Natural killer cell (primary cell): ENCODE results near the gene DOCK10. TPM values are rescaled to one million over a fixed set of nuclear protein-coding genes. Genes with fewer than 3 reads are reported as not detected.

Source experiments
- ATAC-seq, 3 donors: fragments of 150-1000 bp in 2 of 3; fragments of 200-7000 bp in 1 of 3; cut with Tn5 transposase; 1 replicate in 1 of 3; 2 replicates in 2 of 3; pipeline ENCODE4 v1.10.0; 2021; ENCODE audit warnings: mild to moderate bottlenecking in 2 of 3, moderate library complexity in 2 of 3
- DNase-seq, 2 donors: peaks; one replicate each; pipeline versions ENCODE4 v3.0.0 to v3.0.0-alpha.2; 2013 to 2021; ENCODE audit warnings: mixed read lengths in 1 of 2
- H3K27ac ChIP-seq: one replicate; pipeline ENCODE4 v1.5.1; 2013; ENCODE audit warnings: mild to moderate bottlenecking, low read length
- H3K27me3 ChIP-seq: one replicate; pipeline ENCODE4 v1.6.1; 2013; ENCODE audit warnings: low read length; ENCODE audit not compliant: control insufficient read depth, insufficient read depth
- H3K36me3 ChIP-seq: one replicate; pipeline ENCODE4 v1.6.1; 2013; ENCODE audit warnings: low read length; ENCODE audit not compliant: control insufficient read depth, insufficient read depth
- H3K4me1 ChIP-seq: one replicate; pipeline ENCODE4 v1.6.1; 2013; ENCODE audit warnings: low read length; ENCODE audit not compliant: control insufficient read depth, insufficient read depth
- H3K4me3 ChIP-seq: one replicate; pipeline ENCODE4 v1.5.1; 2013; ENCODE audit warnings: low read length
- H3K9me3 ChIP-seq: one replicate; pipeline ENCODE4 v1.6.1; 2013; ENCODE audit warnings: low read length; ENCODE audit not compliant: control insufficient read depth, insufficient read depth
- H3K27ac Mint-ChIP-seq, 2 donors: one replicate each; pipeline ENCODE4 v1.8.0; 2022; ENCODE audit warnings: mild to moderate bottlenecking in 2 of 2, mixed read lengths in 2 of 2, moderate library complexity in 1 of 2
- H3K27me3 Mint-ChIP-seq, 2 donors: one replicate each; pipeline ENCODE4 v1.8.0; 2022; ENCODE audit warnings: low read depth in 2 of 2, mixed read lengths in 2 of 2
- H3K36me3 Mint-ChIP-seq: one replicate; pipeline ENCODE4 v1.8.0; 2022; ENCODE audit warnings: mixed read lengths
- H3K4me1 Mint-ChIP-seq, 2 donors: one replicate each; pipeline ENCODE4 v1.8.0; 2022; ENCODE audit warnings: mixed read lengths in 2 of 2
- H3K4me3 Mint-ChIP-seq: one replicate; pipeline ENCODE4 v1.8.0; 2022; ENCODE audit warnings: mild to moderate bottlenecking, moderate library complexity, mixed read lengths
- H3K9me3 Mint-ChIP-seq, 2 donors: one replicate each; pipeline ENCODE4 v1.8.0; 2022; ENCODE audit warnings: mixed read lengths in 2 of 2
- WGBS: methylation state at CpG from one replicate; pipeline ENCODE4 v1.1.7; 2013; ENCODE audit warnings: missing lambda C conversion rate; ENCODE audit not compliant: insufficient coverage; 5-methylcytosine and 5-hydroxymethylcytosine counted together
- intact Hi-C: fragments of 100-400 bp; cut with micrococcal nuclease; formaldehyde crosslinking; loops from one replicate; pipeline ENCODE4 v1.14.2; 2022
- total RNA-seq, 4 donors: library from RNA; stranded (reverse); fragments of 120-200 nt in 1 of 4; gene quantifications; one replicate each; pipeline versions ENCODE4 v1.2.3 to v1.2.4, GENCODE V29; 2013 to 2022
- TF ChIP-seq, protein P1 (sequence below): fragments of 200-600 bp; IDR thresholded peaks from one replicate; pipeline ENCODE4 v1.8.0; 2022; ENCODE audit warnings: antibody characterized with exemption

DOCK10 gene
- total RNA-seq, 3 donors from 2014 or later (not counting 1 experiment from before 2014, with no cell fraction given), result 181 to 213 (median 182) TPM

DNA sequence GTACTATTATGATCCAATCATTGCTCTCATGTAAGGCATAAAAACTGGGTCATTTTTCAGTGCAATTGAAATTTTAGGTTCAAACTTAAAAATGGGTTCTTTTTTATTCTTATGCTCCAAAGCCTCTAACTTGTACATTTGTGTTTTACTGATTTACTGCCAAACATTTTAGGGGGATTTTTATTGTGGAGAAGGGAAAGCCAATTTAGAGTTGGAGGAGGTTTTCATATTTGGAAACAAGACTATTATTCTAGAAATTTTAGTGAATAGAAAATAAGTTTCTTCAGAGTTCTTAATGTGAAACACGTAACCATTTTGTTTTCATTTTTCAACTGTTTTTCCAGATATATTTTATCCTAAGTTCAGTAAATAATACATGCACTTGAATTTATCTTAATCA lies 138.6 kb downstream of the DOCK10 start:
- ATAC-seq (no peak), DNase-seq (no peak)
- Mint-ChIP-seq H3K4me3 (no peak overlapping the region), H3K27me3 (no peaks in the 10 kb centered on the region), H3K36me3 (no peaks in the 10 kb centered on the region), H3K27ac (no peak overlapping the region), H3K4me1 (peaks cover 29 to 34% of the 10 kb centered on the region in 2 donors), H3K9me3 (no peaks in the 10 kb centered on the region)
- TF ChIP-seq, protein P1, sequence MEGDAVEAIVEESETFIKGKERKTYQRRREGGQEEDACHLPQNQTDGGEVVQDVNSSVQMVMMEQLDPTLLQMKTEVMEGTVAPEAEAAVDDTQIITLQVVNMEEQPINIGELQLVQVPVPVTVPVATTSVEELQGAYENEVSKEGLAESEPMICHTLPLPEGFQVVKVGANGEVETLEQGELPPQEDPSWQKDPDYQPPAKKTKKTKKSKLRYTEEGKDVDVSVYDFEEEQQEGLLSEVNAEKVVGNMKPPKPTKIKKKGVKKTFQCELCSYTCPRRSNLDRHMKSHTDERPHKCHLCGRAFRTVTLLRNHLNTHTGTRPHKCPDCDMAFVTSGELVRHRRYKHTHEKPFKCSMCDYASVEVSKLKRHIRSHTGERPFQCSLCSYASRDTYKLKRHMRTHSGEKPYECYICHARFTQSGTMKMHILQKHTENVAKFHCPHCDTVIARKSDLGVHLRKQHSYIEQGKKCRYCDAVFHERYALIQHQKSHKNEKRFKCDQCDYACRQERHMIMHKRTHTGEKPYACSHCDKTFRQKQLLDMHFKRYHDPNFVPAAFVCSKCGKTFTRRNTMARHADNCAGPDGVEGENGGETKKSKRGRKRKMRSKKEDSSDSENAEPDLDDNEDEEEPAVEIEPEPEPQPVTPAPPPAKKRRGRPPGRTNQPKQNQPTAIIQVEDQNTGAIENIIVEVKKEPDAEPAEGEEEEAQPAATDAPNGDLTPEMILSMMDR, result no peak
- H3K4me1 ChIP-seq, result no peaks in the 10 kb centered on the region
- intact Hi-C loops, result no loop called here
- H3K4me3 ChIP-seq, result no peak overlapping the region
- WGBS, result no CpG with 5 or more reads among the region's 1 CpG
- H3K27ac ChIP-seq, result no peak overlapping the region
- no peaks in the 10 kb centered on the region for H3K27me3 ChIP-seq
- no peaks in the 10 kb centered on the region for H3K9me3 ChIP-seq
- H3K36me3 ChIP-seq, result peaks cover 16% of the 10 kb centered on the region

DNA sequence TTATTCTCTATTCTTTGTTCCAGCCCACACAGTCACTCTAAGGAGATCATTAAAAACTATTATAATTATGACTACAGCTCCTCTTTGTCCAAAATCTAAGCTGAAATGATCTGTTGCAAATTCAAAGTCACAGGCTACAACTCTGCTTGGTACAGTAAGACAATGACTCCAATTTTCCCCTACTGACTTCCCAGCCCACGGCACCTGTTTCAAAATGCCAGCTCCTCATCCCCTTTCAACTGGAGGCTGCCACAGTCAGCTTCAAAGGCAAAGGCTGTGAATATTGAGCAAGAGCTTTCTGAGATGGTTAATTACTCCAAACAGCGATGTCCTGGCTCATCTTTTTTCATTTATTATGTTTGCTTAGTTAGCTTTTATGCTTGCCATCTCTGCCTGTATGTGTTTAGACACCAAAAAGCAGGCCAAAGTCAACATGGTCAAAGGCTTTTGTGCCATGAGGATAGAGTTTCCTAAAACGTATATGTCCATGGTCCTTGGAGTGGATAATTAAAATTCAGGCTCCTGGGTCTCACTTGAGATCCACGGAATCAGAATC lies 141.1 kb downstream of the DOCK10 start:
- ATAC-seq (no peak), DNase-seq (no peak)
- Mint-ChIP-seq H3K9me3 (no peaks in the 10 kb centered on the region), H3K27me3 (no peaks in the 10 kb centered on the region), H3K27ac (peak overlapping the region; percentile 19 to 72), H3K4me1 (peaks cover 26 to 27% of the 10 kb centered on the region in 2 donors), H3K4me3 (no peak overlapping the region), H3K36me3 (no peaks in the 10 kb centered on the region)
- H3K4me1 ChIP-seq, result no peaks in the 10 kb centered on the region
- 95% methylated on average over 4 of the region's 4 CpGs for WGBS
- H3K4me3 ChIP-seq, result no peak overlapping the region
- H3K9me3 ChIP-seq, result no peaks in the 10 kb centered on the region
- H3K27me3 ChIP-seq, result no peaks in the 10 kb centered on the region
- intact Hi-C loops, result no loop called here
- TF ChIP-seq, protein P1, result no peak
- H3K27ac ChIP-seq, result no peak overlapping the region
- peaks cover 21% of the 10 kb centered on the region for H3K36me3 ChIP-seq

DNA sequence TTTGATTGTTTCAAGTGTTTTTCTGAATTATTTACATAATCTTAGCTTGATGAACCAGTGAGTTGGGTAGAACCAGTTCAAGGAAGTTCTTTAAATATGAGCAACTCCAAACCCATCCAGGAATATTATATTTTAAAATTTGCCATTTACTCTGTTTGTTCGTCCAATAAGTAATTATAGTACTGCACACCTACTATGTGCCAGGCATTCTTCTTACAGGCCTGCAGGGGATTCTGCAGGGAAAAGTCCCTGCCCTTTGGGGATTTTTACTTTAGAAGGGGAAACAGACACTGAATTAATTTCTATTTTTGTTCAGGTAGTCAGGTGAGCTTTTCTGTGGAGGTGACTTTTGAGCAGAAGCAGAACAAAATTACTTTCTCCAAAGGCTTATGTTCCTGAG lies 146.9 kb downstream of the DOCK10 start:
- Mint-ChIP-seq H3K27me3 (no peaks in the 10 kb centered on the region), H3K4me3 (no peak overlapping the region), H3K27ac (peak overlapping the region; percentile 85 to 87), H3K36me3 (no peaks in the 10 kb centered on the region), H3K4me1 (peaks cover 33% of the 10 kb centered on the region in 2 donors), H3K9me3 (no peaks in the 10 kb centered on the region)
- DNase-seq, result no peak
- no peaks in the 10 kb centered on the region for H3K27me3 ChIP-seq
- H3K9me3 ChIP-seq, result no peaks in the 10 kb centered on the region
- WGBS, result no CpG with 5 or more reads among the region's 1 CpG
- H3K4me1 ChIP-seq, result peaks cover 5% of the 10 kb centered on the region
- H3K36me3 ChIP-seq, result peaks cover 40% of the 10 kb centered on the region
- peak overlapping the region; percentile 29 for H3K27ac ChIP-seq
- no peak overlapping the region for H3K4me3 ChIP-seq
- TF ChIP-seq, protein P1, result no peak
- ATAC-seq, result no peak
- intact Hi-C loops, result no loop called here

DNA sequence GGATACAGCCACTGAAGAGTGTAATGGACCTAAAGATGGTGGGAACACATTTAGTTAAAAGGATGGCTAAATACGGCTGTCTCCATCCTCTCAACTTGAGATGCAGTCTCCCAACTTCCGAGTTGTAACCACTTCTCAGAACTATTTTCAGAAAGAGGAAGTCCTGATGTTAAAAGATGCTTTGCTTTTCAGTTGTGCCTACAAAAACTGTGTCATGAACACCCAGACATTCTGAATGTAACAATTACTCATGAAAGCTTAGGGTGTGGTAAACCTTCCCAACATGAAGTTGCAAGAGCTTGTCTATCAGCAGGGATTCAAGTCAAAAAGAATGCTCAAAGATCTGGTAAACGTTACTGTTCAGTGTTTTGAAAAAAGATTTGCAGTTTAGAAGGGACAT lies 147.9 kb downstream of the DOCK10 start:
- H3K36me3 ChIP-seq, result peaks cover 48% of the 10 kb centered on the region
- no peaks in the 10 kb centered on the region for H3K27me3 Mint-ChIP-seq
- WGBS, result 6% methylated on average over 3 of the region's 3 CpGs

More for the DNA sequence above, 147.9 kb downstream of the DOCK10 start:
- Histone ChIP-seq H3K4me1 (peaks cover 5% of the 10 kb centered on the region), H3K27me3 (no peaks in the 10 kb centered on the region), H3K4me3 (no peak overlapping the region), H3K27ac (peak overlapping the region; percentile 68), H3K9me3 (no peaks in the 10 kb centered on the region)
- peak overlapping the region; percentile 32 for H3K4me3 Mint-ChIP-seq
- intact Hi-C loops, result no loop called here
- peak overlapping the region; percentile 85 to 87 for H3K27ac Mint-ChIP-seq
- DNase-seq, result peak in 1 of 2 donors; percentile 28
- H3K4me1 Mint-ChIP-seq, result peaks cover 34 to 41% of the 10 kb centered on the region in 2 donors
- no peaks in the 10 kb centered on the region for H3K9me3 Mint-ChIP-seq
- peak; percentile 43 to 47 (median 46) for ATAC-seq
- TF ChIP-seq, protein P1, result no peak
- H3K36me3 Mint-ChIP-seq, result no peaks in the 10 kb centered on the region
